Esophagus squamous epithelium (tissue), 4 donors: ENCODE measurements around the gene SAA1.

ENCODE experiments used
- POLR2A ChIP-seq, 4 donors: fragments of 450-650 bp; IDR thresholded peaks; one replicate each; pipeline ENCODE4 v1.6.1; 2017; ENCODE audit warnings: antibody characterized with exemption in 4 of 4, mild to moderate bottlenecking in 4 of 4, moderate library complexity in 3 of 4
- TF ChIP-seq, protein P1 (sequence below), 6 experiments: fragments of 450-650 bp in 4 of 6; fragments of 200-600 bp in 2 of 6; sonication (generic) in 2 of 6; IDR thresholded peaks; one replicate each; pipeline ENCODE4 v1.5.1; 2016 to 2019; ENCODE audit warnings: antibody characterized with exemption in 6 of 6, mild to moderate bottlenecking in 4 of 6, moderate library complexity in 4 of 6

DNA sequence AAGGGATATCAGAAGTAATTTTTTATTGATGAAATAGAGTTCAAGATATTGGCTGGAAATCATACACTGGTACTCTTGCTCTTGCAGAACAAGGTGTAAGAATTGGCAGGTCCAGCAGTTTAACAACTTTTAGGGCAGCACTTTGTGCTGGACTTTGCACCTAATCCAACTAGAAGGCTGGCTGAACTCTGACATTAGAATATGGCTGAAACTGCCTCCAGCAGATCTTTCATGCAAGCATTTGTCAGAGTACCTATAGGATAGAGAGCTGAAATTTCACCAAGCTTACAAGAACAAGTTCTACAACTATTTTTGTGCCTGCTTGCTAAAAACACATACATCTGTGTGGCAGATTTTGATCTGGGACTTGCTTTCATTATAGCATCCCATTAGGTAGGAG is 38.7 kb downstream of the SAA1 start:
- no peak for TF ChIP-seq POLR2A (IDR thresholded peaks at IDR 0.05)
- TF ChIP-seq, protein P1, sequence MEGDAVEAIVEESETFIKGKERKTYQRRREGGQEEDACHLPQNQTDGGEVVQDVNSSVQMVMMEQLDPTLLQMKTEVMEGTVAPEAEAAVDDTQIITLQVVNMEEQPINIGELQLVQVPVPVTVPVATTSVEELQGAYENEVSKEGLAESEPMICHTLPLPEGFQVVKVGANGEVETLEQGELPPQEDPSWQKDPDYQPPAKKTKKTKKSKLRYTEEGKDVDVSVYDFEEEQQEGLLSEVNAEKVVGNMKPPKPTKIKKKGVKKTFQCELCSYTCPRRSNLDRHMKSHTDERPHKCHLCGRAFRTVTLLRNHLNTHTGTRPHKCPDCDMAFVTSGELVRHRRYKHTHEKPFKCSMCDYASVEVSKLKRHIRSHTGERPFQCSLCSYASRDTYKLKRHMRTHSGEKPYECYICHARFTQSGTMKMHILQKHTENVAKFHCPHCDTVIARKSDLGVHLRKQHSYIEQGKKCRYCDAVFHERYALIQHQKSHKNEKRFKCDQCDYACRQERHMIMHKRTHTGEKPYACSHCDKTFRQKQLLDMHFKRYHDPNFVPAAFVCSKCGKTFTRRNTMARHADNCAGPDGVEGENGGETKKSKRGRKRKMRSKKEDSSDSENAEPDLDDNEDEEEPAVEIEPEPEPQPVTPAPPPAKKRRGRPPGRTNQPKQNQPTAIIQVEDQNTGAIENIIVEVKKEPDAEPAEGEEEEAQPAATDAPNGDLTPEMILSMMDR (IDR thresholded peaks at IDR 0.05) = no peak
